CD4-positive, alpha-beta T cell treated with Interleukin-10 for 1 hour (primary cell): ENCODE results near the gene ATF7IP2.
A peak's percentile ranks its signal among the peaks of the same experiment; 100 is the strongest.
"Not testable (repeated sequence)": the region's sequence is repeated elsewhere in the genome, so short reads cannot be mapped to it uniquely, and the experiment has no call there.

Experiments
- DNase-seq: peaks from one replicate; pipeline ENCODE4 v3.0.0-alpha.2; 2020

Gene ATF7IP2

DNA sequence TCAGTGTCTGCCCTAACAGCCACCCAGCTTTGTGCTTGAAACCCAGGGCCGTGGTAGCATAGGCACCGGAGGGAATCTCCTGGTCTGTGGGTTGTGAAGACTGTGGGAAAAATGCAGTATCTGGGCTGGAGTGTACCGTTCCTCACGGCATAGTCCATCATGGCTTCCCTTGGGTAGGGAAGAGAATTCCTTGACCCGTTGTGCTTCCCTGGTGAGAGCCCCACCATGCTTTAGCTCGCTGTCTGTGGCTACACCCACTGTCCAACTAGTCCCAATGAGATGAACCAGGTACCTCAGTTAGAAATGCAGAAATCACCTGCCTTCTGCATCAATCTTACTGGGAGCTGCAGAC lies 67.3 kb downstream of the ATF7IP2 start:
- DNase-seq = no peak

DNA sequence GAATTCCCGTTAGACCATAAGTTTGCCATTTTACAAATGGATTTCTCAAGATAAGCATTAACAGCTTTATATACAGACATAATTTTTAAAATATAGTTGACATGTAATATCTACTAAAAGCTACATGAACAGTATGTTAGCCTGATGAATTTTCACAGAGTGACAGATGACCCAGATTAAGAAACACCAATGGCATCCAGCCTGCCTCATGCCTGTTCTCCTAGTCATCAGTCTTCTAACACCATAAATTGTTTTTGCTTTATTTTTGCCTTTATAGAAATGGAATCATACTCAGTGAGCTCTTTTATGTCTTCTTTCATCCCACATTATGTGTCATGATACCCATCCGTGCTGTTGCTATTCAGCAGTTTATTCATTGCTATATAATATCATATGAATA lies 80.0 kb downstream of the ATF7IP2 start:
- no peak for DNase-seq

DNA sequence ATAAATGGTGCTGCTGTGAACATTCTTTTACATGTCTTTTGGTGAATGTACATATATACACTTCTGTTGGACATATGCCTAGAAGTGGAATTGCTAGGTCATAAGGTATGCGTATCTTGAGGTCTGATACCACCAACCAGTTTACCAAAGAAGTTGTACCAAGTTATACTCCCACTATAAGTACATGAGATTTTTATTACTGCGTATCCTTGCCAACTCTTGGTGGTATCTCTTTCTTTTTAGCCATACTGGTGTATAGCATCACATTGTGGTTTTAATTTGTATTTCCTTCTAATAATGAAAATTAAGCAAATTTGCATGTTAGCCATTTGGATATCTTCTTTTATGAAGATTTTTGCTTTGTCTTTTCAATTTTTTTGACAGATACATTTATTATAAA lies 80.5 kb downstream of the ATF7IP2 start:
- DNase-seq = no peak

DNA sequence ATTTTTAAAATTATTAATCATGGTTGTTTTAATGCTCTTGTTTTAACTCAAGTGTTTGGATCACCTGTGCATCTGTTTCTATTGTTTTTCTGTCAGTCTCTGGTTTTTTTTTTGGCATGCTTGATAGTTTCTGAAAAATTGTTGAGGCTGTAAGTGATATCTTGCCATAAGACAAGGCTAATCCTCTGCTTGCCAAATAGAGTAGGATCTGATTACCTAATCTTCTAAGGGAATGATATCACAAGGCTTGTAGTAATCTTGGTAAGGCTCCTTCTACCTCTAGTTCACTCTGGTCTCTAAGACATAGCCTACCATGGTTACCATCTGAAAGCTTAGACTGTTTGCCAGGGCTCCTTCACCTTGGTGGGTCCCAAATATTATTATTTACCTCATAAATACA lies 81.0 kb downstream of the ATF7IP2 start:
- no peak for DNase-seq

DNA sequence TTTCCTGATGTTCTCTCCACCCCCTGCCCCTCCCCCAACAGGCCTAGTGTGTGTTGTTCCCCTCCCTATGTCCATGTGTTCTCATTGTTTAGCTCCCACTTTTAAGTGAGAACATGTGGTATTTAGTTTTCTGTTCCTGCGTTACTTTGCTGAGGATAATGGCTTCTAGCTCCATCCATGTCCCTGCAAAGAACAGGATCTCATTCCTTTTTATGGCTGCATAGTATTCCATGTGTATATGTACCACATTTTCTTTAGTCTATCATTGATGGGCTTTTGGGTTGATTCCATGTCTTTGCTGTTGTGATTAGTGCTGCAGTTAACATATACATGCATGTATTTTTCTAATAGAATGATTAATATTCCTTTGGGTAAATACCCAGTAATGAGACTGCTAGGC lies 90.8 kb downstream of the ATF7IP2 start:
- not testable (repeated sequence) for DNase-seq

DNA sequence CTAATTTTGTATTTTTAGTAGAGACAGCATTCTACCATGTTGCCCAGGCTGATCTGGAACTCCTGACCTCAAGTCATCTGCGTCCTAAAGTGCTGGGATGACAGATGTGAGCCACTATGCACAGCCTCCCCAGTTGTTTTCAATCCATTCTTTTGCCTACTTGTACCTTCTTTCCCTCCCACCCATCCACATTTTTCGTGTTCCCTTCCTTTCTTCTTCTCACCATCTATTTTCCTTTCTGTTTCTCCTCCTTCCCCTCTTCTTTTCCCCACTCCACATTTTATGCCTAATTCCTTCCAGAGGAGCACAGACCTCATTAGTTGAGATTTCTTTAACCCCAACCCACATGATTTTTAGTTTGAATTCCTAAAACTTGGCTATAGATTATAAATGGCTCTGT lies 94.3 kb downstream of the ATF7IP2 start:
- DNase-seq = no peak

DNA sequence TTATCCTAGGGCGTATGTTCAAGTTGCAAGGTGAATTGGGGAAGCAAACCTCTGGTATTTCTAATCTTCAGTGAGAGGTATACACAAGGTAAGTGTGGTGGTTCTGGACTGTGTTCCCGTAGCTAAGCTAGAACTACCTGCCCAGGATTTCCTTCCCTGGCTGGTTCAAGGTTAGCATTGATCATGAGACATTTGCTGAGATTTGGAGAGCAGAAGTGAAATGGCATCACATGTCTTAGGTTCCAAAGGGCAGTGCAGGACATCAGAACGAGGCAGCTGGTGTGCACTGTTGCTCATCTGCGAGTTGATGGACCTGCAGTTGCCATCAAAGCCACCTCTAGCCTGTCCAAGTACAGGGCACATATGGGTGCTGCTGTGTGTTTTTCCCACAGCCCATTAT lies 99.3 kb downstream of the ATF7IP2 start:
- no peak for DNase-seq

DNA sequence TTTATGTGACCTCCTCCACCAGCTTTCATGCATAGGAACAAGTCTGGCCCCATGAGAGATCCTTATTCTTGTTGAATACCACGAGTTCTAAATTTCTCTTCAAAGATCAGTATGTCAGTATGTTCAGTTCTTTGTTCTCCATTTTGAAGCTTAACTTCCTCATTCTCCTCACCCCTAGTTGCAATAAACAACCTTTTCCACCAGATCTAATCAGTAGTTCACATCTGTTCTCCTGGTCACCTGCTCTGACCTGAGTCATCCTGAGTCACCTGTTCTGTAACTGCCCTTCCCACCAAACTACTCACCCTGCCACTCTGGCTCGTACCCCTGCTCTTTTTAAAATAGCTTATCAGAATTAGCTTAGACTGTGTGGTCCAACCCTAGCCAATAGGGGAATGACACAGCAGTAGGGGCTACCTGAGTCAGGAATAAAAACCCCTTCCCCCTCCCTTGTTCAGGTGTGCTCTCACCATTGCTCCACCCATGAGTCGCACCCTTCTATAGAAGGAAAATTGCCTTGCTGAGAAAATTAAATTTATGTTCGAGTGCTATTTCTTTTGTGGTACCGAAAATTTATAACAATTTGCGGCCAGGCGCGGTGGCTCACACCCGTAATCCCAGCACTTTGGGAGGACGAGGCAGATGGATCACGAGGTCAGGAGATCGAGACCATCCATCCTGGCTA lies 100.0 kb downstream of the ATF7IP2 start:
- DNase-seq = no peak

DNA sequence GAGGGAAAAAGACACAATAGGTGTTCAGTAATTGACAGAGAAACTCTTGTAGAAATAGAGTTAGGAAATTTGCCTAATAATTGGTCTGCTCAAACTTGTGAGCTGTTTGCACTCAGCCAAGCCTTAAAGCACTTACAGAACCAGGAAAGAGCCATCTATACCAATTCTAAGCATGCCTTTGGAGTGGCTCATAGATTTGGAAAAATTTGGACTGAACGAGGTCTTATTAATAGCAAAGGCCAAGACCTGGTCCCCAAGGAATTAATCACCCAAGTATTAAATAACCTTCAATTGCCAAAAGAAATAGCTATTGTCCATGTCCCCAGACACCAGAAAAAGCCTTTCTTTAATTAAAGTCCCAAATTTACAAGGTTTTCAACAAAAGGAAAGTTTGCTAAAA lies 104.3 kb downstream of the ATF7IP2 start:
- no peak for DNase-seq

DNA sequence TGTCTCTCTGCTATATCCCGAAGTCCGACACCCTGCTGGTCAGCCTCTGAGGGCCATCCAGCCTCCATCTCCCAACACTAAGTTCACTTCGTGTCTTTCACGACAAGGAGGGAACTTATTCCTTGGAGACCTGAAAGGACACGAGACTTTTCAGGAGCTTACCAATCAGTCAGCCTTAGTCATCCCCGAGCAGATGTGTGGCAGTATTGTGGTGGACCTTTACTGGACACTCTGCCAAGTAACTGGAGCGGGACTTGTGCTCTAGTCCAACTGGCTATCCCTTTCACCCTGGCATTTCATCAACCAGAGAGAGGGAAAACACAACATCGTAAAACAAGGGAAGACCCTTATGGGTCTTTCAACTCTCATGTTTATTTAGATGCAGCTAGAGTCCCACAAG lies 107.4 kb downstream of the ATF7IP2 start:
- no peak for DNase-seq

DNA sequence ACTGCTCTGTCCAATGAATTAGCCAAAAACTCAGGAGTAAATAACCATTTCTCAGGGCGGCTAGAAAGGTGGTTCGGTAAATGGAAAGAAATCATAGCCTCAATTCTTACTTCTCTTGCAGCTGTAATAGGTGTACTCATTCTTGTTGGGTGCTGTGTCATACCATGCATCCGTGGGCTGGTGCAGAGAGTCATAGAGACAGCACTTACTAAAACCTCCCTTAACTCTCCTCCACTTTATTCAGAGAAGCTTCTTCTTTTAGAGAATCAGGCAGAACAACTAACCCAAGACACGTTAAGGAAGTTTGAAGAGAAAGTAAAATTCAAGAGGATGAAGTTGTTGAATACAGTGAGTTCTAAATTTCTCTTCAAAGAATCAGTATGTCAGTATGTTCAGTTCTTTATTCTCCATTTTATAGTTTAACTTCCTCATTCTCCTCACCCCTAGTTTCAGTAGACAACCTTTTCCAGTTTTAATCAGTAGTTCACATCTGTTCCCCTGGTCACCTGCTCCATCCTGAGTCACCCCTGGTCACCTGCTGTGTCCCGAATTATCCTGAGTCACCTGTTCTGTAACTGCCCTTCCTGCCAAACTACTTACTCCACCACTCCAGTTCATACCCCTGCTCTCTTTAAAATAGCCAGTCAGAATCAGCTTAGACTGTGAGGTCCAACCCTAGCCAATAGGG lies 108.6 kb downstream of the ATF7IP2 start:
- no peak for DNase-seq

DNA sequence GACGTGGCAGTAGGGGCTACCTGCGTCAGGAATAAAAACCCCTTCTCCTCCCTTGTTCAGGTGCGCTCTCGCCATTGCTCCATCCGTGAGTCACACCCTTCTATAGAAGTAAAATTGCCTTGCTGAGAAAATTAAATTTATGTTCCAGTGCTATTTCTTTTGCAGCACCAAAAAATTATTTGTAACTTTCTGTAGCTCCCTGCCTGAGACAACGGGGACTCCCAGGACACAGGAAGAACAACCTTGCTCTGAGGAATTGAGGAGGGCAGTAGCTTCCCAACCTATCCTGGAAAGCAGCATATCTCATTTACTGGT lies 109.1 kb downstream of the ATF7IP2 start:
- no peak for DNase-seq

DNA sequence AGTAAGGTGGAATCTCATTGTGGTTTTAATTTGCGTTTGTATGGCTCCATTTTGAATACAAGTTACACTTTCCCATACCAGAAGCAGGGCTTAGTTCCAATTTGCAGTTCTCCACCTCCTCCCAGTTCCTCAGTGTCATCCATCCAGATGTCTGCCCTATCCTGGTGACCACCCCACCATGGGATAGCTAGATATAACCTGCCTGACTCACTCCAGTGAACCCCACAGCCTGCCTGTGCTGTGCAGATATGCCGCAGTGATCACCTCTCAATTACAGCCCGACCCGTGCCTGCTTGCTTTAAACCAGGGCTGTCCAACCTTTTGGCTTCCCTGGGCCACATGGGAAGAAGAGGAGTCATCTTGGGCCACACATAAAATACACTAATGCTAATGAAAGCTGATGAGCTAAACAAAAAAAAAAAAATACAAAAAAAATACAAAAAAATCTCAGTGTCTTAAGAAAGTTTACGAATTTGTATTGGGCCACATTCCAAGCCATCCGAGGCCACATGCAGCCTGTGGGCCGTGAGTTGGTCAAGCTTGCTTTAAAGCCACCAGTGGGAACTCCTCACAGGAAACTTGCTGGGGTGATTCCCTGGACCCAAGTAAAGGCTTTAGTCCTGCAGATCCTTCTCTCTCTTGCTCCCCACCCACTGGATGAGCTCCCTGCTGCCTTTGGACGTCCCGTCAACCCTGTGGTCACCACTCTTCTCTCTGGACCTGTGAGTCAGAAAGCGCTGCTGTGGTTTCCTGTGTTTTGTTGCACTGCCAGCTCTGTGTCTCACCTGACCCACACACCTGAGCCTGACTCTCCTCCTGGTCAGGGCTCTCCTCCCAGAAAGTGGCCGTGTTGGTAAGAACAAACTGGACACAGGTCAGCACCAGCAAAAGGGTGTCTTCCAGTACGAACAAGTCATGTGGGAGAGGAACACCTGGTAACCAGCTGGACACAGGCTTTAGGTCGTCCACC lies 111.6 kb downstream of the ATF7IP2 start:
- DNase-seq = no peak

DNA sequence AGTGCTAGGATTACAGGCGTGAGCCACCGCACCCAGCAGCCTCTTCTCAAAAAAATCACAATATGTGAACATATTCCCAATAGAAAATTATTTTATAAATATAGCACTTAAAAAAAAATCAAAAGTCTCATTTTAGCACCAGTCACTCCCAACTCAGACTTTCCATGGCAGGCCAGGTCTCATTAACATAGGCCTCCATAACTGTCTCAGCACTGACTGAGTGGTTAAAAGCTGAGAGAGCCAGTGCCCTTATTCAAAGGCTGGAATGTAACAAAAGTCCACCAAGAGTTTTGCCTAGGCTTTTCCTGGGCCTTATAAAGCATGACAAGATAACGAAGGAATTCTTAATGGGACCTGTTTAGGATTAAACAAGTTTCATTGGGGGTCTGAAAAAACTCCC lies 114.7 kb downstream of the ATF7IP2 start:
- no peak for DNase-seq

DNA sequence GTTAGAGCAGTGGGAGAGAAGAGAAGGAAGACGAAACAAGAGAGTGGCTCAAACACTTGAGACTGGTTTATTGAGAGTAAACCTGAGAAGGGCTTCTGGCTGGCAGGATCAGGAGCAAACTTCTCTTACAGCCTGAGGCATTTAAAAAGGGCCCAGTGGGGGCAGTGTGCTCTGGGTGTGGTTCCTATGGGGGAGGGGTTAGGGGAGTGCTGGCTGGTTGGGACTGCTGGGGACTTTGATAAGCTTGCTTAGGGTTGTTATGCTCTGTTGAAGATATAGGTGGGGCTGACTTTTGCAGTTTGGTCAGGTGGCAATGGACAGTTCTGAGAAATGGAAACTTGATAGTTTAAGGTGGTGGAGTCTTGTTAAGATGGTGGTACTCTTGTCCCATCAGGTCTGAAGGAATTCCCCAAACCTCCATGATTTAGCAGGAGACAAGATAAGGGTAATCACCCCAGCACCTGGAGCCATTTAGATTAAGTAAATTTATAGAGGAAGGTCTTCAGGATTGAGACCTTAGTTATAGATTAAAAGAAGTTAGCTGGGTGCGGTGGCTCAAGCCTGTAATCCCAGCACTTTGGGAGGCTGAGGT lies 115.3 kb downstream of the ATF7IP2 start:
- DNase-seq = no peak

DNA sequence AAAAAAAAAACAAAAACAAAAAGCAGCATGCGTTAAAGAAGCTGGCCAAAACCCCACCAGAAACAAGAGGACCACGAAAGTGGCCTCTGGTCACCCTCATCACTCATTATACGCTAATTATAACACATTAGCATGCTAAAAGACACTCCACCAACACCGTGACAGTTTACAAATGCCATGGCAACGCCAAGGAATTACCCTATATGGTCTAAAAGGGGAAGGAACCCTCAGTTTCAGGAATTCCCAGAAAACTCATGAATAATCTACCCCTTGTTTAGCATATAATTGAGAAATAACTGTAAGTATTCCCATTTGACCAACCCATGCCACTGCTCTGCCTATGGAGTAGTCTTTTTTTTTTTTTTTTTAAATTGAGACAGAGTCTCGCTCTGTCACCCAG lies 116.9 kb downstream of the ATF7IP2 start:
- no peak for DNase-seq

DNA sequence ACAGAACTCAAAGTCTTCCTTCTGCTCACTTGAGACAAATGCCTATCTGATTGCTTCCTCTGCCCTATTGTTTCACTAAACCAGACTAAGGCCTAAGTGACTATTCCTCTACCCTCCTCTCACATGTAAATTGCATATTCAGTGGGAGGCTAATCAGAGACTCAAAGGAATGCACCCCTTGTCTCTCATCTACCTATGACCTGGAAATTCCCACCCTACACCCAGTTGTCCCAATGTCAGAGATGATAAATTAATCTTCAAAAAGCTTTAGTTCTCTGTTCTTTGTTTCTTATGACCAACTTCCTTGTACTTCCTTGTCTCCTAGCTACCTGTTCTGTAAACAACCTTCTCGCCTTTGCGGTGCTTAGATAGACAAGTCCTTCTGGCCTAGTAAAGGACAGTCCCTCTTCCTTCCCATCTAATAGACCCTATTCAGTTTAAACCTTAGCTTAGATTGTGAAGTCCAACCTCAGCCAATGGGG lies 118.6 kb downstream of the ATF7IP2 start:
- DNase-seq = no peak

DNA sequence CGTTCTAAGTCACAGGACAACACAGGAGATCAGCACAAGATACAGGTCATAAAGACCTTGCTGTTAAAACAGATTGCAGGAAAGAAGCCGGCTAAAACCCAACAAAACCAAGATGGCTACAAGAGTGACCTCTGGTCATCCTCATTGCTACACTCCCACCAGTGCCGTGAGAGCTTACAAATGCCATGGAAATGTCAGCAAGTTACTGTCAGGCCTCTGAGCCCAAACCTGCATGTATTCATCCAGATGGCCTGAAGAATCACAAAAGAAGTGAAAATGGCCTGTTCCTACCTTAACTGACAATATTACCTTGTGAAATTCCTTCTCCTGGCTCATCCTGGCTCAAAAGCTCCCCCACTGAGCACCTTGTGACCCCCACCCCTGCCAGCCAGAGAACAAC lies 119.4 kb downstream of the ATF7IP2 start:
- DNase-seq = not testable (repeated sequence)

DNA sequence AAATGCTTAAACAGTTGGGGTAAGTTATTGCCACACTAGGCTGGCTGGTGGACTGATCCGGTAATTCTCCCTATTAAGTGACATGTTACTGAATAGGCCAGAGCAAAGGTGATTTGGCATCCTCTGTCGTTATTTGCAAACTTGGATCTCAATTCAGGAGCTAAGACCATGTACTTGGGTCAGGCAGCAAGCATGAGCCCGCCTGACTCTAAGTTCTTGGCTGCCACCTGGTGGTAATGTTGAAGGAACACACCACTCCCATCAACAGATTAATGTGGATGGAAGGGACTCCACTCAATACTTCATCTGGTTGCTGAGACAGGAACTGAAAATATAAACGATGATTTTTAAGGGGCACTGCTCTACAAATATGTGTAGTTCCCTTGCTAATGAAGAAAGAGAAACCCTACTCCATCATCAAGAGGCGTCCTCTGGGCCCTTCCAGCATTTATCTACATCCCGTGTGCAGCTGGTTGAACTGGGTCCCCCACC lies 123.7 kb downstream of the ATF7IP2 start:
- peak; percentile 79 for DNase-seq

DNA sequence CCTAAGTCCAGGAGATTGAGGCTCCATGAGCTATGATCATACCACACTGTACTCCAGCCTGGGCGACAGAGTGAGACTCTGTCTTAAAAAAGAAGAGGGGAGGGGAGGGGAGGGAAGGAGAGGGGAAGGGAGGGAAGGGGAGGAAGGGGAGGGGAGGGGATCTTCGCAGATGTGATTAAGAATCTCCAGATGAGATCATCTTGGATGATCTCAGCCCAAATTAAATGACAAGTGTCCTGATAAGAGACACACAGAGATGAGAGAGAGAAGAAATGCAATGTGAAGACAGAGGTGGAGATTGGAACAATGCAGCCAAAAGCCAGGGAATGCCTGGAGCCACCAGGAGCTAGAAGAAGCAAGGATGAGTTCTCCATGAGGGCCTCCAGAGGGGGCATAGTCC lies 124.4 kb downstream of the ATF7IP2 start:
- DNase-seq = no peak

DNA sequence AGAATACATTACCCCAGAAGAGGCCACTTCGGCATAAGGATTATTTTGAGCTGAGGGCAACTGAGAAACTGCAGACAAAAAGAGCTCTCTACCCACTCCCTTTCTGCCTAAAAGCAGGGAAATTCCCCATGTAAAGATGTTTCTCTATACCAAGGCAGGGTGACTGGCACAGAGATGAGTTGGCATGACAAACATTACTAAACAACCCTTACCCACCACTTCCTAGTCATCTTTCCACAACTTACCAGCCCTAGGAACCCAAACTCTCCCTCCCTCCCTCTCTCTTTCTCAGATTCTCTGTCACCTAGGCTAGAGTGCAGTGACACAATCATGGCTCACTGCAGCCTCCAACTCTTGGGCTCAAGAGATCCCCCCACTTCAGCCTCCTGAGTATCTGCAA lies 126.0 kb downstream of the ATF7IP2 start:
- DNase-seq = no peak

DNA sequence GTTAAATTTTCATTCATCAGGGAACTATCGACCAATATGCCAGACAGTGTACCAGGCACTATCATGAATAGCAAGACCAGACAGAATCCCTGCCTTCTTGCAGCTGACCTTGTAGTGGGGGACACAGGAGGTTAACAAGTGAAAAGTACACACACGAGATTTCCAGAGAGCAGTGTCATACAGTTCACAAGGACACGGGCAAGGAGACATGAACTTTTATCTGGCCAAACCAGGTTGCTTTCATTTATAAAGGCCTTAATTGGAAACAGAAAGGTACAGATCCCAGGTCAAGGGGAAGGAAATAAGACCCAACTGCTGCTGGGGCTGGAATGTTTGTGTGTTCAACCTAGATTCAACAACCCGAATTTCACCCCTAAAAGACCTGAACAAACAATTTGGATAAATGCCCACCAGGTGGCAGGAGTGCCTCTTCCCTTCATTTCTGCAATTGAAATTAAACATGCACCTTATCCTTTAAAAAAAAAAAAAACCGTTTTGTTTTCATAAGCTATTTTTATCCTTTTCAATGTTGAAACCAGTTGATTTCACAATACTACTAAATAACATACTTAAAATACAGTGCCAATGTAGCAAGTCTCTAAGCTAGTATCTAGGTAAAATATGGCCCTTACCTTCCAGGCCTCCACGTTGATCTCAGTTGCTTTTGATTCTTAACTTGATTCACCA lies 128.7 kb downstream of the ATF7IP2 start:
- DNase-seq = peak; percentile 61

DNA sequence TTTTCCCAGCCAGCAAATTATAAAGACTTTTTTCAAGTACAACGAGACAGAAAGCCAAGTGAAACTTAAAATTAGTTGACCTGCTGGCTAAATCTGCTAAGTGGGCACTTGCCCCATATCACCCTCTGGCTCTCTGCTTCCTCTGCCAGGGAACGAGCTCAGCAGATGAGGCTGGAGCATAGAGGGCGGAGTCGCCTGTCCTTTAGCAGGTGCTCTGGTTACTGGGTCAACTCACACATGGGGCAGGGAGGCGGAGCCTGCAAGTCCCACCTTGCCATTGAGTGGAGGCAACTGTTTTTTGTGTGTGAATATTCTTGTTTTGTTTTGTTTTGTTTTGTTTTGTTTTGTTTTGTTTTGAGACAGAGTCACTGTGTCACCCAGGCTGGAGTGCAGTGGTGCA lies 132.0 kb downstream of the ATF7IP2 start:
- DNase-seq = no peak
